H7 (cell line): ENCODE measurements around the gene TP53TG5. TPM values are rescaled to one million over a fixed set of nuclear protein-coding genes. Genes with fewer than 3 reads are reported as not detected.

Experiments used
- DNase-seq: peaks from one replicate; pipeline ENCODE4 v3.0.0; 2012
- H3K27me3 ChIP-seq: 2 replicates; pipeline ENCODE4 v1.6.0; 2011; ENCODE audit warnings: mild to moderate bottlenecking, low read length; ENCODE audit not compliant: control insufficient read depth, insufficient read depth
- H3K36me3 ChIP-seq: replicated peaks from 2 replicates; pipeline ENCODE4 v1.5.1; 2011; ENCODE audit warnings: low read length; ENCODE audit not compliant: control insufficient read depth, insufficient read depth
- H3K4me3 ChIP-seq: 2 replicates; pipeline ENCODE4 v1.5.1; 2011; ENCODE audit warnings: low read depth, mild to moderate bottlenecking, control low read depth, low read length, moderate library complexity; ENCODE audit not compliant: insufficient read depth
- total RNA-seq: library from RNA; depleted of rRNA; stranded (reverse); fragments of >200 nt; shearing (Covaris generic); gene quantifications from 2 replicates; pipeline ENCODE4 v1.2.3, GENCODE V29; 2014

The TP53TG5 gene
- total RNA-seq, 1 experiment from 2014 or later = not detected

DNA sequence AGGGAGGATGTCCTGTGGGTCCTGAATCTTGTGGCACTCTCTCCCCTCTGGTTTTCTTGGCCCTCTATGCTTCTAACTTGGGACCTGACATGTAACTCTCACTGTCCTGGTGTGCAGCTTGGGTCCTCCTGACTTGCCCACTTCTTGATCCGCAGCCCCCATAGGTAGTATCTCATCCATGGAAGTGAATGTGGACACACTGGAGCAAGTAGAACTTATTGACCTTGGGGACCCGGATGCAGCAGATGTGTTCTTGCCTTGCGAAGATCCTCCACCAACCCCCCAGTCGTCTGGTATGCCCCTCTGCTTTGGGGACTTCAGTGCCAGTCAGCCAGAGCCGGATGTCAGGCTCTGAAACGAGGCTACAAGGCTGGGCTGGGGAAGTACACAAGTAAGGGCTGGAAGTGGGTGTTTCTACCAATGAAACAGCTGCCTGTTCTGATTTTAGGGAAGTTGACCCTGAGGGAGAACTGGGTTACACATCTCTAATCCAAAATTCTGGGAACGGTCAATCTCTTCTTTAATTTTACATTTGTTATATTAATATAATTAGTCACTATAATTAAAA is 30.6 kb upstream of the TP53TG5 start:
- Histone ChIP-seq H3K27me3 (peaks cover 32% of the 10 kb centered on the region), H3K4me3 (no peak overlapping the region), H3K36me3 (peaks cover 12% of the 10 kb centered on the region)
- DNase-seq = no peak

DNA sequence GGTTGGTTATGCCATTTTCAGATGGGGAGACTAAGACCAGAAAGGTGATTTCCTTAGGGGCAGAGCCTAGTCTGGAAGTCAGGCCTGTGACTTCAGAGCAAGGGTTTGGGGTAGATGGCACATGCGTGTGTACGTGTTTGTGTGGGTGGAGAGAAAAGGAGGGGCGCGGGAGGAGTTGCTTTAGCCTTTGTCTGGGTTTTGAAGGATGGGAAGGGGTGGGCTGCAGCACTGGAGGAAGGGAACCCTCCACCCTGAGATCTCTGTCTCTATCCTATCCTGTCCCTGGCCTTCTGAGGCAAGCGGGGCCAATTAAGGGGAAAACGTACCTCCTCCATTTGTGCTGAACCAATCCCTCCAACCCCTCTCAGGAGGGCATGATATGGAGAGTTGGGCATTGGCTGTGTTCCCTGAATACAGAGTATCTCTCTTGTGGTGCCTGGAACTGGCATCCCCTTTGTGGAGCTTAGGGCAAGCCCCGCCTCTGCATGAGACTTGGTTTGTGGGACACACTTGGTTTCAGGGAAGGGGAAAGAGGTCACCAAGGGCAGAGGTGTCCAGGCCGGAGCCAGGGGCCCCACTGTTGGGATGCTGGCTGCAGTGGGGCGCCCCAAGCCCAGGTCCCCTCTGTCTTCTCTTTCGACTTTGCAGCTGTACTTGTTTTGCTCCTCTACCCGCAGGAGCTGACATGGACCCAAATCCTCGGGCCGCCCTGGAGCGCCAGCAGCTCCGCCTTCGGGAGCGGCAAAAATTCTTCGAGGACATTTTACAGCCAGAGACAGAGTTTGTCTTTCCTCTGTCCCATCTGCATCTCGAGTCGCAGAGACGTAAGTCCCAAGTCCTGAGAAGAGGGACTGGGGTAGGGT is 29.9 kb upstream of the TP53TG5 start, which contains the start of gene DBNDD2:
TSS of gene DBNDD2 (plus strand) at position 507 of the 863 bp plus-strand sequence. CDS start at position 686, 179 bp downstream.
- Histone ChIP-seq H3K27me3 (peaks cover 32% of the 10 kb centered on the region), H3K36me3 (peaks cover 12% of the 10 kb centered on the region), H3K4me3 (peak within 1 kb of the TSS; percentile 85)
- no peak for DNase-seq

DNA sequence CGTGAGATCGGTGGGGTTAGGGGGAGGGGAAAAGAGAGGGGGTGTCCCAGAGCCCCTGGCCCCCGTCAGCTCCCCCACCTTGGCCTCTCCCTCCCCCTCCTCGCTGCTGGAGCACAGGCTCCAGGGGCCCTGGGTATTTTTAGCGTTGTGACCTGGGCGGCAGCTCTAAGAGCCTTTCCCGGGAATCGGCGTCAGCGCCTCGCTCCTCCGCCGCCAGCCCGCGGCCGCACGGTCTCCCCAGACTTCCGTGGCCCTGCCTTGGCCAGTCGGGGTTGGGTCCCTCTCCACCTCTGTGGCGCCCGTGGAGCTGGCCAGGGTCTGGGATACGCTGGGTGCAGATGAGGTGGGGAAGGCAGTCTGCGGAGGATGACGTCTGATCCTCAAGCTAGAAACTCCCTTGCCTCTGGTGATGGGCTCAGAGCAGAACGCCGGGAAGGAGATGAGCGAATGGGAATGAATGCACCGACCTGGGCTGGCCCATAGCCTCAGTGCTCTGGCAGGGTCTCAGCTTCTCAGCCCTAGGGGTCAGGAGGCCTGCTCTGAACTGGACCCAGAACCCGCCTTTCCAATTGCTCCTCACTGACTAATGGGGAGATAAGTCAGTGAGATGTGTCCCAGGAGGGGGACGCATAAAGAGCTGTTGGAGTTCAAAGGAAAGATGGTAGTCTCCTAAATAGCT is 29.1 kb upstream of the TP53TG5 start:
- peaks cover 32% of the 10 kb centered on the region for H3K27me3 ChIP-seq

DNA sequence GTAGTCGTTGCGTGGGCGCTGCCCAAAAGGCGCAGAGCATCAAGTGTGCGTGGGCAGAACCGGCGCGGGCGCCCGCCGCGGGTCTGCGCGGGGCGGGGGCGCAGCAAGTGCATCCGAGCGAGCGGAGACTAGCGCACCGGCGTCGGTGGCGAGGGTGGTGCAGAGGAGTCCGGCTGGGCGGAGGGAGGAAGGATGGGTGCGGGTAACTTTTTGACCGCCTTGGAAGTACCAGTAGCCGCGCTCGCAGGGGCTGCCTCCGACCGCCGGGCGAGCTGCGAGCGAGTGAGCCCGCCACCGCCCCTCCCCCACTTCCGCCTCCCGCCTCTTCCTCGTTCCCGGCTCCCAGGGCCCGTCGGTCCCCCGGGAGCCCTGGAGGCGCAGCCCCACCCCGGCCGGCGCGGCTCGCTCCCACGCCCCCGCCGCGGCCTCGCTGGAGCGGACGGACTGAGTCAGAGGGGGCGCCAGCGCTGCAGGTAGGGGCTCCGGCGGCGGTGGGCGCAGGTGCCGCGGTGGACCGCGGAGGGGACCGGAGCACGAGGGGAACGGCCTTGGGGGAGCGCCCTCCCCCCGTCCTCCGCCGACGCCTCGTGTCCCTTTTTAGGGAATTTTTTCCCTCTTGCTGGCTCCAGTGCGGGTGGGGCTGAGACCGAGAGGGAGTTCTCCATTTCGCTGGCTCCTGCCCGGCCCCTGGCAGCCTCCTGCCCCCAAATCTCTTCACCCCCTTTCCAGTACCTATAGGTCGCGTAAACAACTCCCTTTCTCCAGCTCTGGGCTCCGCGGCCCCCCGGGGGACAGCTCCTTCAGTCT is 28.3 kb upstream of the TP53TG5 start:
- peaks cover 32% of the 10 kb centered on the region for H3K27me3 ChIP-seq
- peak overlapping the region; percentile 85 for H3K4me3 ChIP-seq
- peak; percentile 92 for DNase-seq
- peaks cover 12% of the 10 kb centered on the region for H3K36me3 ChIP-seq

More for the DNA sequence above, 29.1 kb upstream of the TP53TG5 start:
- peaks cover 12% of the 10 kb centered on the region for H3K36me3 ChIP-seq
- peak overlapping the region; percentile 85 for H3K4me3 ChIP-seq
- peak; percentile 75 for DNase-seq

- H3K4me3 ChIP-seq = peak overlapping the region; percentile 85
- peaks cover 12% of the 10 kb centered on the region for H3K36me3 ChIP-seq
- peaks cover 32% of the 10 kb centered on the region for H3K27me3 ChIP-seq
- DNase-seq = peak; percentile 85
These were observed 27.6 kb upstream of the TP53TG5 start for GRCh38 chr20:45405571-45406259.

- peaks cover 4% of the 10 kb centered on the region for H3K36me3 ChIP-seq
These were observed 26.3 kb upstream of the TP53TG5 start for GRCh38 chr20:45404438-45404837.

DNA sequence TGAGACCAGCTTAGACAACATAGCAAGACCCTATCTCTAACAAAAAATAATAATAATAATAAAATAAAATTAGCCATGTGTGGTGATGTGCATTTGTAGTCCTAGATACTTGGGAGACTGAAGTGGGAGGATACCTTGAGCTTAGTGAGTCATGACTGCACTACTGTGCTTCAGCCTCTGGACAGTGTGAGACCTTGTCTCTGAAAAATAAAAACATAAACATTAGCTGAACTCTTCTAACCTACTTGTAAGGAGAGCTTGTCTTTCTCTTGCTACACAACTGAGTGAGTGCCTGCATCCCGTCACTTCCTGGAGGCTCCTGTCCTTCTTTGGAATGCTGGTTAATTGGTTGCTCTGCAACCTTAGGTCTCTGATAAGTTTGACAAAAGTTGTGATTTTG is 24.8 kb upstream of the TP53TG5 start:
- DNase-seq = no peak
- H3K4me3 ChIP-seq = no peak overlapping the region
- peaks cover 32% of the 10 kb centered on the region for H3K27me3 ChIP-seq
- no peaks in the 10 kb centered on the region for H3K36me3 ChIP-seq

More at GRCh38 chr20:45404438-45404837, 26.3 kb upstream of the TP53TG5 start:
- Histone ChIP-seq H3K27me3 (peaks cover 32% of the 10 kb centered on the region), H3K4me3 (no peak overlapping the region)
- no peak for DNase-seq

DNA sequence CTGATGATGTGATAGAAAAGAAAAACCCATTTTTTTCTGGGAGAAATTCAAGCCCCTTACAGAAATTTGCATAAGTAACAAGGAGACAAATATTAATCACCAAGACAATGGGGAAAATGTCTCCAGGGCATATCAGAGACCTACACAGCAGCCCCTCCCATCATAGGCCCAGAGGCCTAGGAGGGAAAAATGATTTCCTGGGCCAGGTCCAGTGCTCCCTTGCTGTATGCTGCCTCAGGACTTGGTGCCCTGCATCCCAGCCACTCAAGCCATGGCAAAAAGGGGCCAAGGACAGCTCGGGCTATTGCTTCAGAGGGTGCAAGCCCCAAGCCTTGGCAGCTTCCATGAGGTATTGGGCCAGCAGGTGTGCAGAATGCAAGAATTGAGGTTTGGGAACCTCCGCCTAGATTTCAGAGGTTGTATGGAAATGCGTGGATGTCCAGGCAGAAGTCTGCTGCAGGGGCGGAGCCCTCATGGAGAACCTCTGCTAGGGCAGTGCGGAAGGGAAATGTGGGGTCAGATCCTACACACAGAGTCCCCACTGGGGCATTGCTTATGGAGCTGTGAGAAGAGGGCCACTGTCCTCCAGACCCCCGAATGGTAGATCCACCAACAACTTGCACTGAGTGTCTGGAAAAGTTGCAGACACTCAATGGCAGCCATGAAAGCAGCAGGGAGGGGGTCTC is 22.4 kb upstream of the TP53TG5 start:
- DNase-seq = no peak
- Histone ChIP-seq H3K27me3 (peaks cover 9% of the 10 kb centered on the region), H3K4me3 (no peak overlapping the region), H3K36me3 (no peaks in the 10 kb centered on the region)

- no peaks in the 10 kb centered on the region; the same call in 1 of the 2 replicates for H3K27me3 ChIP-seq
- H3K36me3 ChIP-seq = no peaks in the 10 kb centered on the region
- no peak overlapping the region for H3K4me3 ChIP-seq
- DNase-seq = no peak
These were observed 20.9 kb upstream of the TP53TG5 start for GRCh38 chr20:45399018-45399417.

- no peaks in the 10 kb centered on the region for H3K36me3 ChIP-seq
- no peak overlapping the region for H3K4me3 ChIP-seq
- no peak for DNase-seq
- no peaks in the 10 kb centered on the region for H3K27me3 ChIP-seq
These were observed 16.9 kb upstream of the TP53TG5 start for GRCh38 chr20:45395114-45395415.

DNA sequence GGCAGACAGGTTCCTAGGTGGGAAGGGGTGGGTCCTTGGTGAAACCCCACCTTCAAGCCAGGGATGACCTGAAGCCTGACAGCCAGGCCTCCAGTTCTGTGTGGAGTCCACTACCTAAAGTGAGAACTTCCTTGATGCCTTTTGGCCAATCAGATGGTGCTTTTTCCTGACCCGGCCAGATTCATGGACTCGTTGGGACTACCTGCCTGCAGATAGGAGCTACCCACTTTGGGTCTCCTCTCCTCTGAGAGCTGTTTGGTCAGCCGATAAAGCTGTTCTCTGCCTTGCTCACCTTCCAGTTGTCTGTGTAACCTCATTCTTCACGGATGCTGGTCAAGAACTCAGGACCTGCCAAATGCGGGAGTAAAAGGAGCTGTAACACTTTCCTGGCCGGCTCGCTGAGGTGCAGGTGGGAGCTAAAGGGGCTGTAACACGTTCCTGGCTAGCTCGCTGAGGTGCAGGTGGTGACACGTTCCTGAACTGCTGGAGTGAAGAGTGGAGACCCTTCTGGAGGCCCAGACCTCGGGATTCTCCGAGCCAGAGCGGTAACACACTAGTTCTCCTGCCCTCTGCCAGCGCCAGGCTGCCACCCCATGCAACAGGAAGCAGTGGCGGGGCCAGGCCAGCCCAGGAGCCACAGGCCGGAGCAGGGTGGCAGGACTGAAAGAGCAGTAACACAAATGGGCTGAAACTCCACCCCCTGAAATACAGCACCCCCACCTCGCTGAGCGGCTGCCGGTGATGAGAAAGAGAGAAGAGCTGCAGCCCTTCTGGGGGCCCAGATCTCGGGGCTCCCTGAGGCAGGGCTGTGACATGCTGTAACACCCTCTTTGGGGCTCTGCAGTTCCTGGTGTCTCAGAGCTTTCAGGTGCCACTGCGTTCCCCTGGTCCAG is 16.3 kb upstream of the TP53TG5 start:
- H3K4me3 ChIP-seq = no peak overlapping the region
- no peaks in the 10 kb centered on the region for H3K27me3 ChIP-seq
- DNase-seq = no peak
- H3K36me3 ChIP-seq = no peaks in the 10 kb centered on the region

DNA sequence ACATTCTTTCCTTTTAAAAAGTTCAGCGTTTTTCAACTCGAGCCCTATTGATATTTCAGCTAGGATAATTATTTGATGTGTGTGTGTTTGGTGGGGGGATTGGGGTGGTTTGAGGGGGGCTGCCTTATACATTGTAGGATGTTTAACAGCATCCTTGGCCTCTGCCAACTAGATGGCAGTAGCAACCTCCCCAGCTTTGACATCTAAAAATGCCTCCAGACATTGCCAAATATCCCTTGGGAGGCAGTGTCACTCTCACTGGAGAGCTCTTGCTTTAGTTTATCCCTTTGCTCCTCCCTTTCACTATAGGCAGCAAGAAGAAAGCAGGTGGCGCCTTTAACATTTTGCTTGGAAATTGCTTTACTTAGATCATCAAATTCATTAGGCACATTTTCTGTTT is 14.6 kb upstream of the TP53TG5 start:
- DNase-seq = no peak
- no peaks in the 10 kb centered on the region for H3K27me3 ChIP-seq
- no peaks in the 10 kb centered on the region for H3K36me3 ChIP-seq
- H3K4me3 ChIP-seq = no peak overlapping the region

DNA sequence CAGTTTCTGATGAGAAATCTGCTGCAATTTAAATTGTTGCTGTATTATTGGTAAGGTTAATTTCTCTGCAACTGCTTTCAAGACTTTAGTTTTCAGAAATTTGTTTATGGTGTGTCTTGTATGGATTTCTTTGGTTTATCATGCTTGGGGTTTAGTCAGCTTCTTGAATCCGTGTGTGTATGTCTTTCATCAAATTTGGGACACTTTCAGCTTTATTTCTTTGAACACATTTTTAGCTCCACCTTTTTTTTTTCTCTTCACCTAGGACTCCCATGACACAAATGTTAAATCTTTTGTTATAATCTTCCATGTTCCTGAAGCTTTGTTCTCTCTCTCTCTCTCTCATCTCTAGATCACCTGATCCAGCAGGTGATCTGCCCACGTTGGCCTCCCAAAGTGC is 13.4 kb upstream of the TP53TG5 start:
- Histone ChIP-seq H3K27me3 (no peaks in the 10 kb centered on the region), H3K36me3 (no peaks in the 10 kb centered on the region), H3K4me3 (no peak overlapping the region)
- no peak for DNase-seq
